Measurements from ENCODE around the gene TRIL.

GRCh38 chr7:28984217-28984616 lies 26.1 kb upstream of the TRIL start:
- TF ChIP-seq CTCF (IDR thresholded peaks at IDR 0.05 in 4 of 5, conservative IDR thresholded peaks at IDR 0.05 in 1 of 5) (no peak), POLR2A (IDR thresholded peaks at IDR 0.05) (no peak)

Measured in gastrocnemius medialis (tissue), 4 donors.